OCI-LY3 (cell line): Measurements from ENCODE around the gene TLE5.

ENCODE experiments used
- H2AFZ ChIP-seq: fragments of 200-600, 300-600 bp; shearing (Covaris generic); 2 replicates; pipeline ENCODE4 v1.6.0; 2014; ENCODE audit warnings: antibody characterized with exemption, low read depth, low read length
- H3K27ac ChIP-seq: fragments of 200-600, 300-600 bp; sonication (generic); 2 replicates; pipeline ENCODE4 v1.5.1; 2014; ENCODE audit warnings: mild to moderate bottlenecking, low read length, moderate library complexity, mixed read lengths
- H3K27me3 ChIP-seq: fragments of 200-600, 300-600 bp; sonication (generic); 2 replicates; pipeline ENCODE4 v1.6.1; 2014; ENCODE audit warnings: low read depth, low read length, mixed read lengths
- H3K36me3 ChIP-seq: fragments of 200-600, 300-600 bp; sonication (generic); replicated peaks from 2 replicates; pipeline ENCODE3; 2014; ENCODE audit warnings: low read depth, low read length, mixed read lengths
- H3K4me1 ChIP-seq: fragments of 300-600, 200-600 bp; sonication (generic); 2 replicates; pipeline ENCODE4 v1.6.1; 2014; ENCODE audit warnings: low read length, mixed read lengths
- H3K4me2 ChIP-seq: fragments of 200-600, 300-600 bp; sonication (generic); 2 replicates; pipeline ENCODE4 v1.6.1; 2014; ENCODE audit warnings: low read length, mixed read lengths
- H3K4me3 ChIP-seq: fragments of 300-600, 200-600 bp; sonication (generic); 2 replicates; pipeline ENCODE4 v1.5.1; 2014; ENCODE audit warnings: antibody characterized with exemption, mild to moderate bottlenecking, low read length, moderate library complexity
- H3K79me2 ChIP-seq: fragments of 300-600, 200-600 bp; shearing (Covaris generic); 2 replicates; pipeline ENCODE4 v1.6.1; 2014; ENCODE audit warnings: mild to moderate bottlenecking, low read length, mixed read lengths
- H3K9ac ChIP-seq: fragments of 300-600, 200-600 bp; shearing (Covaris generic); 2 replicates; pipeline ENCODE4 v1.6.0; 2014; ENCODE audit warnings: mild to moderate bottlenecking, low read length, moderate library complexity
- H3K9me3 ChIP-seq: fragments of 200-600, 300-600 bp; shearing (Covaris generic); 2 replicates; pipeline ENCODE4 v1.6.1; 2014; ENCODE audit warnings: low read length, mixed read lengths; ENCODE audit not compliant: insufficient read depth
- H4K20me1 ChIP-seq: fragments of 200-600, 300-600 bp; sonication (generic); 2 replicates; pipeline ENCODE4 v1.6.1; 2016; ENCODE audit warnings: low read length, mixed read lengths; ENCODE audit not compliant: insufficient read depth
- CTCF ChIP-seq: fragments of 200-600, 300-600 bp; sonication (generic); IDR thresholded peaks from 2 replicates; pipeline ENCODE4 v1.5.1; 2014; ENCODE audit warnings: antibody characterized with exemption, low read length, low read depth
- EZH2phosphoT487 ChIP-seq: fragments of 200-600 bp; shearing (Covaris generic); IDR thresholded peaks from 2 replicates; pipeline ENCODE4 v1.6.1; 2018; ENCODE audit warnings: antibody characterized with exemption, mixed run types, low read depth

Gene TLE5

GRCh38 chr19:3060857-3061181 is 1.5 kb downstream of the TLE5 start:
- H2AFZ ChIP-seq = no peak overlapping the region
- TF ChIP-seq EZH2phosphoT487 (no peak), CTCF (no peak)
- H3K79me2 ChIP-seq = peaks cover 33% of the 10 kb centered on the region; the same call in 1 of the 2 replicates

DNA sequence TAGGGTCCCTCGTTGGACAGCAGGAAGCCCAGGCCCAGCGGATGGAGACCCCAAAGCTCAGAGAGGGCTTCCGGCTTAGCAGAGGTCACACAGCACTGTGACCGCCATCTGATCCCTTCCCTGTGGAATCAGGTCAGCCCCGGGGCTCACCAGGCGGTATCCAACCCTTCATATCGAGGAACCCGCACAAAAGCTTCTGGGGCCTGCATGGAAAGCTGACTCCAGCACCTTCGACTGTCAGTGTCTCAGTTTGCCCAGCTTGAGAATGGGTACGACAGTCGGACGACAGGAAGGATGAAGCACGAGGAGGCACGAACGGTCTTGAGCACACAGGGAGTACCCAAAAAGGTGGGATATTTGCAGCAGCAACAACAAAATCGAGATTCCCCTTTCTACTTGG is 2.6 kb downstream of the TLE5 start:
- Histone ChIP-seq H4K20me1 (peaks cover 17% of the 10 kb centered on the region; the same call in 1 of the 2 replicates), H3K9ac (no peak overlapping the region), H3K36me3 (peaks cover 45% of the 10 kb centered on the region), H3K27me3 (no peaks in the 10 kb centered on the region), H2AFZ (no peak overlapping the region), H3K79me2 (peaks cover 33% of the 10 kb centered on the region; the same call in 1 of the 2 replicates), H3K27ac (no peak overlapping the region), H3K4me1 (peaks cover 12% of the 10 kb centered on the region), H3K4me3 (no peak overlapping the region), H3K9me3 (no peaks in the 10 kb centered on the region), H3K4me2 (no peak overlapping the region)
- no peak for TF ChIP-seq CTCF
- TF ChIP-seq EZH2phosphoT487 = no peak

More at GRCh38 chr19:3060857-3061181, 1.5 kb downstream of the TLE5 start:
- H3K27me3 ChIP-seq = no peaks in the 10 kb centered on the region
- peaks cover 19% of the 10 kb centered on the region for H3K4me1 ChIP-seq
- H3K9me3 ChIP-seq = no peaks in the 10 kb centered on the region
- H3K4me3 ChIP-seq = peak overlapping the region; percentile 86
- H3K4me2 ChIP-seq = peak overlapping the region; percentile 79
- H3K9ac ChIP-seq = peak overlapping the region; percentile 88
- H4K20me1 ChIP-seq = peaks cover 10% of the 10 kb centered on the region; the same call in 1 of the 2 replicates
- H3K27ac ChIP-seq = peak overlapping the region; percentile 79
- peaks cover 34% of the 10 kb centered on the region for H3K36me3 ChIP-seq

DNA sequence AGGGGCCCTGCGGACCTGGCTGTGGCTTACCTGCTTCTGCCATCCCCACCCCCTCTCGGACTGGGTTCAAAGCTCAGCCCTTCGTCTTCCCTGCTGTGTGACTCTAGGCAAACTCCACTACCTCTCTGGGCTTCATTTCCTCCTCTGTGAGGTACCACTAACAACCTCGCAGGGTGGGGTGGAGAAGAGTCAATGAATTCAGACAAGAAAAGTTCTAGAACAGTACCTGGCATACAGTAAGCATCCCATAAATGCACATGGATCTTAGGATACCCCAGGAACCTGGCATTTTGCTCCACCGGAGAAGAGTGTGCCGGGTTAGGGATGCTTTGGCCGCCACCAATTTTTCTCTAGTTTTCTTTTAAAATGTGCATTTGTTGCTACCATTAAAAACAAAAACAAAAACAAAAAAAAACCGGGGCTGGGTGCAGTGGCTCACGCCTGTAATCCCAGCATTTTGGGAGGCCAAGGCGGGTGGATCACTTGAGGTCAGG is 3.4 kb downstream of the TLE5 start:
- Histone ChIP-seq H3K79me2 (peaks cover 33% of the 10 kb centered on the region; the same call in 1 of the 2 replicates), H3K9me3 (no peaks in the 10 kb centered on the region), H3K27me3 (no peaks in the 10 kb centered on the region), H3K27ac (no peak overlapping the region), H3K4me3 (no peak overlapping the region), H3K4me2 (no peak overlapping the region), H2AFZ (no peak overlapping the region), H3K9ac (no peak overlapping the region), H3K4me1 (peaks cover 12% of the 10 kb centered on the region), H4K20me1 (peaks cover 23% of the 10 kb centered on the region; the same call in 1 of the 2 replicates), H3K36me3 (peaks cover 46% of the 10 kb centered on the region)
- TF ChIP-seq CTCF (no peak), EZH2phosphoT487 (no peak)

GRCh38 chr19:3058009-3058820 is 4.1 kb downstream of the TLE5 start:
- H3K9ac ChIP-seq = no peak overlapping the region
- H3K9me3 ChIP-seq = no peaks in the 10 kb centered on the region
- H2AFZ ChIP-seq = no peak overlapping the region
- H3K4me3 ChIP-seq = no peak overlapping the region
- no peak overlapping the region for H3K4me2 ChIP-seq
- no peaks in the 10 kb centered on the region for H3K27me3 ChIP-seq
- peaks cover 10% of the 10 kb centered on the region for H3K4me1 ChIP-seq
- no peak for TF ChIP-seq EZH2phosphoT487
- no peak for TF ChIP-seq CTCF
- H3K79me2 ChIP-seq = peaks cover 33% of the 10 kb centered on the region; the same call in 1 of the 2 replicates
- peaks cover 48% of the 10 kb centered on the region for H3K36me3 ChIP-seq
- peaks cover 23% of the 10 kb centered on the region; the same call in 1 of the 2 replicates for H4K20me1 ChIP-seq
- no peak overlapping the region for H3K27ac ChIP-seq
